Lung (tissue), 12 donors: Measurements from ENCODE around the gene RTL3. TPM values are rescaled to one million over a fixed set of nuclear protein-coding genes. Genes with fewer than 3 reads are reported as not detected.
A peak's percentile ranks its signal among the peaks of the same experiment; 100 is the strongest.

ENCODE experiments used
- ATAC-seq: fragments of 200-7000 bp; cut with Tn5 transposase; one replicate; pipeline ENCODE4 v1.9.1; 2020; ENCODE audit warnings: moderate number of reproducible peaks; ENCODE audit not compliant: insufficient read depth, low FRiP score
- DNase-seq, 3 donors: peaks; one replicate each; pipeline ENCODE4 v3.0.0-alpha.2; 2013 to 2017
- H3K27ac ChIP-seq, 2 donors: one replicate each; pipeline ENCODE4 v1.5.1; 2013; ENCODE audit warnings: mild to moderate bottlenecking in 2 of 2, moderate library complexity in 2 of 2, control low read depth in 1 of 2, inconsistent platforms in 1 of 2, low read depth in 1 of 2, low read length in 1 of 2
- H3K27me3 ChIP-seq, 3 donors: one replicate each; pipeline ENCODE4 v1.5.1; 2013; ENCODE audit warnings: low read length in 2 of 3; ENCODE audit not compliant: control insufficient read depth in 3 of 3, insufficient read depth in 3 of 3
- H3K36me3 ChIP-seq, 4 donors: one replicate each; pipeline ENCODE4 v1.5.1; 2013; ENCODE audit warnings: low read length in 4 of 4, mild to moderate bottlenecking in 1 of 4, moderate library complexity in 1 of 4; ENCODE audit not compliant: control insufficient read depth in 4 of 4, insufficient read depth in 4 of 4
- H3K4me1 ChIP-seq, 5 donors: one replicate each; pipeline ENCODE4 v1.5.1; 2013; ENCODE audit warnings: low read length in 5 of 5, mild to moderate bottlenecking in 2 of 5, moderate library complexity in 1 of 5; ENCODE audit not compliant: control insufficient read depth in 5 of 5, insufficient read depth in 5 of 5
- H3K4me3 ChIP-seq: one replicate; pipeline ENCODE4 v1.5.1; 2013; ENCODE audit warnings: mild to moderate bottlenecking, control low read depth, moderate library complexity
- H3K9ac ChIP-seq, 2 donors: one replicate each; pipeline ENCODE4 v1.5.1; 2013; ENCODE audit warnings: low read length in 2 of 2, control low read depth in 1 of 2; ENCODE audit not compliant: insufficient read depth in 1 of 2
- H3K9me3 ChIP-seq, 4 donors: one replicate each; pipeline ENCODE4 v1.5.1; 2013; ENCODE audit warnings: low read length in 3 of 4, mild to moderate bottlenecking in 1 of 4, moderate library complexity in 1 of 4; ENCODE audit not compliant: control insufficient read depth in 4 of 4, insufficient read depth in 3 of 4
- WGBS, 2 donors: extraction: QIAGEN DNeasy Blood & Tissue Kit; methylation state at CpG; one replicate each; pipeline ENCODE4 v1.1.7; 2013; 5-methylcytosine and 5-hydroxymethylcytosine counted together
- polyA plus RNA-seq, 2 donors: library from polyadenylated mRNA; stranded (reverse); fragments of 200-250 nt; gene quantifications; one replicate each; pipeline ENCODE4 v1.2.1, GENCODE V29; 2013
- total RNA-seq, 2 donors: library from RNA; depleted of rRNA in 1 of 2; stranded (reverse); fragments of >200 nt in 1 of 2; gene quantifications; one replicate each; pipeline ENCODE4 v1.2.1, GENCODE V29; 2014 to 2021
- TF ChIP-seq, protein P1 (sequence below): IDR thresholded peaks from 2 replicates; pipeline ENCODE4 v1.5.1; 2012; ENCODE audit warnings: mild to moderate bottlenecking; ENCODE audit errors: control extremely low read depth, extremely low read depth
- donor health status: control.
- donor health status: control.
- donor health status: Bipolar disorder and iron deficiency.
- donor health status: healthy.
- donor health status: DM: yes; HTN: yes; CAD: no.

RTL3 gene
- total and polyA plus RNA-seq, 4 donors: 0.03 to 0.28 (median 0.16) TPM

DNA sequence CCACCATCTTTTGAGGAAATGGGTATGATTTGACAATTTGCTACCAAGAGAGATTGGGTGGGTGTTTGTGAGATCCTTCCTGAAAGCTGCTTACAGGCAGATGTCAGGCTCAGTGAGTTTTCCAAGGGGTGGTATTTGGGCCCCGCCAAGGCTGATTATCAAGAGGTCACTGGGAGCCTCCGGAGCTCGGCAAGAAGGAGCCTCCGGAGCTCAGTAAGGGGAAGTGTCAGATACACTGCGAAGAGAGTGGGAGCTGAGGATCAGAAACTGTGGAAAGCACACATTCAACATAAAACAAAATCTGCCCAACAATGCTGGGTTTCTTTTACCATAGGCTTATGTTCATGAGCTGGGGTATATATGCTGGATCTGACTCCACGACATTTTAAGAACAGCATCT is 714 bp downstream of the RTL3 start:
- TF ChIP-seq, protein P1, sequence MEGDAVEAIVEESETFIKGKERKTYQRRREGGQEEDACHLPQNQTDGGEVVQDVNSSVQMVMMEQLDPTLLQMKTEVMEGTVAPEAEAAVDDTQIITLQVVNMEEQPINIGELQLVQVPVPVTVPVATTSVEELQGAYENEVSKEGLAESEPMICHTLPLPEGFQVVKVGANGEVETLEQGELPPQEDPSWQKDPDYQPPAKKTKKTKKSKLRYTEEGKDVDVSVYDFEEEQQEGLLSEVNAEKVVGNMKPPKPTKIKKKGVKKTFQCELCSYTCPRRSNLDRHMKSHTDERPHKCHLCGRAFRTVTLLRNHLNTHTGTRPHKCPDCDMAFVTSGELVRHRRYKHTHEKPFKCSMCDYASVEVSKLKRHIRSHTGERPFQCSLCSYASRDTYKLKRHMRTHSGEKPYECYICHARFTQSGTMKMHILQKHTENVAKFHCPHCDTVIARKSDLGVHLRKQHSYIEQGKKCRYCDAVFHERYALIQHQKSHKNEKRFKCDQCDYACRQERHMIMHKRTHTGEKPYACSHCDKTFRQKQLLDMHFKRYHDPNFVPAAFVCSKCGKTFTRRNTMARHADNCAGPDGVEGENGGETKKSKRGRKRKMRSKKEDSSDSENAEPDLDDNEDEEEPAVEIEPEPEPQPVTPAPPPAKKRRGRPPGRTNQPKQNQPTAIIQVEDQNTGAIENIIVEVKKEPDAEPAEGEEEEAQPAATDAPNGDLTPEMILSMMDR: no peak
- no peaks in the 10 kb centered on the region for H3K4me1 ChIP-seq
- H3K27ac ChIP-seq: no peak overlapping the region
- peaks cover 0 to 2% (median 0%) of the 10 kb centered on the region in 4 donors for H3K9me3 ChIP-seq
- no peak overlapping the region for H3K9ac ChIP-seq
- no peaks in the 10 kb centered on the region for H3K36me3 ChIP-seq
- H3K27me3 ChIP-seq: no peaks in the 10 kb centered on the region
- 38 to 69% methylated on average over 6 of the region's 6 CpGs for WGBS, 2 donors
- no peak overlapping the region for H3K4me3 ChIP-seq
- DNase-seq (no peak), ATAC-seq (no peak)

DNA sequence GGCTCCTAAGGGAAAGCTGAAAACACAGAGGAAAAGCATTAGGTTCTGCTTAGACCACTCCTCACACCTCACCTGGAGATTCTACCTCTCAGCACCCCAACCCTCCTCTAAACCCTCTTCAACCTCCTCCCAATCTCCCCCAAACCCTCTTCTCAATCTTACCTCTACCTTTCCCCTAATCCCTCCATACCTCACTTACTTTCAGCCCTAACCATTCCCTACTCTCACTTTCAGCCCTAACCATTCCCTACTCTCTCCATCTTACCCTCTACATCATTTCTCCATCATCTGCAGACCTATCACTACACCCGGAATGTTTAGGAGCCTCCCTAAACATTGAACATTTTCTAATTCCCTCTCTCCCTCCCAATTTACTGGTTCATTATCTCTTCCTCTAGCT is 3.5 kb downstream of the RTL3 start:
- H3K27ac ChIP-seq: no peak overlapping the region
- WGBS, 2 donors: 64 to 92% methylated on average over 1 of the region's 1 CpG
- H3K27me3 ChIP-seq: peaks cover 0 to 2% (median 0%) of the 10 kb centered on the region in 3 donors
- no peak overlapping the region for H3K9ac ChIP-seq
- TF ChIP-seq, protein P1: no peak
- ATAC-seq: no peak
- H3K4me1 ChIP-seq: peaks cover 0 to 3% (median 0%) of the 10 kb centered on the region in 5 donors
- peaks cover 0 to 2% (median 0%) of the 10 kb centered on the region in 4 donors for H3K9me3 ChIP-seq
- H3K36me3 ChIP-seq: no peaks in the 10 kb centered on the region
- DNase-seq: no peak
- no peak overlapping the region for H3K4me3 ChIP-seq

DNA sequence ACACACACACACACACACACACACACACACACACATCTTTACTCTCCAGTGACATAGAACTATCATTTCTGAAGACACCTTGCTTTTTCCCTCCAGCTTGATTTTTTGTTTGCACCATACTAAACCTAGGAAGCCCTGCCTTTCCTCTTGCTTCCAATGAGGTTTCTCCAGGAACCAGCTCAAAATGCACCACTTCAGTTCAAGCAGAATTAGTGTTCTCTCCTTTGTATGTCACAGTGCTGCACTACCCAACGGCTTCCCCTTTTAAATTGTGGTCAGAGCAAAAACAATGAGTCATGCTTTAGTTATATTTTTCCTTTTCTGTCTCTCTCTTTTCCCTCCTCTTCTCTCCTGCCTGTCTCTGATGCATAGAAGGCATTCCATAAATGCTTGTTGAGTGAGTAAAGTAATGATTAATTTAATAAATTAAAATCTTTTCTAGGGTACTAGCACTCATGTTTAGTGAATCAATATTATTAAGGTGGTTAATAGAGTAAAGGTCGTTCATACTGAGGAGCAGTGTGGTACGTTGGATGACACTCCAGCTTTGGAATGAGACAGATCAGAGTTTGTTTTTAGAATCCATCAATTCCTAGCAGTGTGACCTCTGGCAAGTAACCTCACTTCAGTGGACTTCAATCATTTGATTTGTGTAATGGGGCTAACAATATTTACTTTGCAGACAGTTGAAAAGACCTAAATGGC is 5.9 kb downstream of the RTL3 start:
- DNase-seq (peak in 1 of 3 donors; percentile 16), ATAC-seq (no peak)
- no peak overlapping the region for H3K4me3 ChIP-seq
- WGBS, 2 donors: 16 to 20% methylated on average over 3 of the region's 3 CpGs
- H3K4me1 ChIP-seq: peaks cover 0 to 3% (median 0%) of the 10 kb centered on the region in 5 donors
- H3K9me3 ChIP-seq: peaks cover 0 to 2% (median 0%) of the 10 kb centered on the region in 4 donors
- TF ChIP-seq, protein P1: no peak
- no peak overlapping the region for H3K27ac ChIP-seq
- no peaks in the 10 kb centered on the region for H3K36me3 ChIP-seq
- H3K27me3 ChIP-seq: peaks cover 0 to 2% (median 0%) of the 10 kb centered on the region in 3 donors
- no peak overlapping the region for H3K9ac ChIP-seq
